OCI-LY3 (cell line): Measurements from ENCODE around the gene EFNA3.

Experiments
- CTCF ChIP-seq: fragments of 200-600, 300-600 bp; sonication (generic); IDR thresholded peaks from 2 replicates; pipeline ENCODE4 v1.5.1; 2014; ENCODE audit warnings: antibody characterized with exemption, low read length, low read depth
- EZH2phosphoT487 ChIP-seq: fragments of 200-600 bp; shearing (Covaris generic); IDR thresholded peaks from 2 replicates; pipeline ENCODE4 v1.6.1; 2018; ENCODE audit warnings: antibody characterized with exemption, mixed run types, low read depth

- TF ChIP-seq CTCF (no peak), EZH2phosphoT487 (no peak)
Measured at GRCh38 chr1:155113450-155113980, 34.9 kb downstream of the EFNA3 start.
